Measurements from ENCODE around the gene LRRC56. TPM values are rescaled to one million over a fixed set of nuclear protein-coding genes. Genes with fewer than 3 reads are reported as not detected.
A peak's percentile ranks its signal among the peaks of the same experiment; 100 is the strongest.

Gene LRRC56
- total and polyA plus RNA-seq, 2 of the 13 experiments (the other 11 are each of a cell fraction or from before 2014, with no cell fraction given), result 0.11 to 0.29 TPM

DNA sequence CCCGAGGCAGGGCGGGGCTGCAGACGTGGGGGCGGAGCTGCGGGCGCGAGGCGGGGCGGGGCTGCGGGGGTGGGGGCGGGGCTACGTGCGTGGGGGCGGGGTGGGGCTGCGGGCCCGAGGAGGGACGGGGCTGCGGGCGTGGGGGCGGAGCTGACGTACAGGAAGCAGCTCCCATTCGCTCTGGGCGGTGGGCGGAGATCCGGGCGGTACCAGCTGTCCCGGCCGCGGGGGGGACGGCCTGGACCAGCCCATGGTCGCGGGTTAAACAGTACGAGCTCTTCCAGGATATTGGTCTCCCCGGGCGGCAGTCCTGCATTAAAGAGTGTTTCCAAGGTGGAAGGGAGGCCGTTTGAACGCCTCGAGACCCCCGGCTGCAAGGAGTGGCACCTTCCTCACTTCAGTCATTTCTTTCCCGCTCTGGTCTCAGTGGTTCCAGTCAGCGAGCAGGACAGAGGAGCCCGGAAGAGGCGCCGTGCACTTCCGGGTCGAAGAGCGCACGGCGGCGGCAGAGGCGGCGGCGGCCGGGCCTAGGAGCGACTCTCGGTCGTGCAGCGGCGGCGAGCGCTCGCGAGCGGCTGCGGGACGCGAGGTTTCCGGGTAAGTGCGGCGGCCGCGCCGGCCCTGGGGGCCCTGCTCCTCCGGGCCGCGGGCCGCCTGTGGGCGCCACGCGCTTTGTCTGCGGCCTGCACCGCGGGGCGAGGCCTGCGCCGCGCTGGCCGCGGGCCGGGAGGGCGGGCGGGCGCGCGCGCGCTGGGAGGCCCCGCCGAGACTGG, 38.9 kb downstream of the LRRC56 start, which contains the start of gene PHRF1 (continued):
- TF ChIP-seq, protein P1, sequence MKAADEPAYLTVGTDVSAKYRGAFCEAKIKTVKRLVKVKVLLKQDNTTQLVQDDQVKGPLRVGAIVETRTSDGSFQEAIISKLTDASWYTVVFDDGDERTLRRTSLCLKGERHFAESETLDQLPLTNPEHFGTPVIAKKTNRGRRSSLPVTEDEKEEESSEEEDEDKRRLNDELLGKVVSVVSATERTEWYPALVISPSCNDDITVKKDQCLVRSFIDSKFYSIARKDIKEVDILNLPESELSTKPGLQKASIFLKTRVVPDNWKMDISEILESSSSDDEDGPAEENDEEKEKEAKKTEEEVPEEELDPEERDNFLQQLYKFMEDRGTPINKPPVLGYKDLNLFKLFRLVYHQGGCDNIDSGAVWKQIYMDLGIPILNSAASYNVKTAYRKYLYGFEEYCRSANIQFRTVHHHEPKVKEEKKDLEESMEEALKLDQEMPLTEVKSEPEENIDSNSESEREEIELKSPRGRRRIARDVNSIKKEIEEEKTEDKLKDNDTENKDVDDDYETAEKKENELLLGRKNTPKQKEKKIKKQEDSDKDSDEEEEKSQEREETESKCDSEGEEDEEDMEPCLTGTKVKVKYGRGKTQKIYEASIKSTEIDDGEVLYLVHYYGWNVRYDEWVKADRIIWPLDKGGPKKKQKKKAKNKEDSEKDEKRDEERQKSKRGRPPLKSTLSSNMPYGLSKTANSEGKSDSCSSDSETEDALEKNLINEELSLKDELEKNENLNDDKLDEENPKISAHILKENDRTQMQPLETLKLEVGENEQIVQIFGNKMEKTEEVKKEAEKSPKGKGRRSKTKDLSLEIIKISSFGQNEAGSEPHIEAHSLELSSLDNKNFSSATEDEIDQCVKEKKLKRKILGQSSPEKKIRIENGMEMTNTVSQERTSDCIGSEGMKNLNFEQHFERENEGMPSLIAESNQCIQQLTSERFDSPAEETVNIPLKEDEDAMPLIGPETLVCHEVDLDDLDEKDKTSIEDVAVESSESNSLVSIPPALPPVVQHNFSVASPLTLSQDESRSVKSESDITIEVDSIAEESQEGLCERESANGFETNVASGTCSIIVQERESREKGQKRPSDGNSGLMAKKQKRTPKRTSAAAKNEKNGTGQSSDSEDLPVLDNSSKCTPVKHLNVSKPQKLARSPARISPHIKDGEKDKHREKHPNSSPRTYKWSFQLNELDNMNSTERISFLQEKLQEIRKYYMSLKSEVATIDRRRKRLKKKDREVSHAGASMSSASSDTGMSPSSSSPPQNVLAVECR (CRISPR knock-in tag; IDR thresholded peaks at IDR 0.05; ENCODE audit: borderline replicate concordance), result no peak
- TF ChIP-seq IRX3 (CRISPR knock-in tag; IDR thresholded peaks at IDR 0.05; ENCODE audit: borderline replicate concordance, low read depth) (peak; percentile 50; the same call in 1 of the 2 replicates), FIP1L1 (IDR thresholded peaks at IDR 0.05; ENCODE audit: borderline replicate concordance, insufficient read depth, low read depth, low read length) (no peak), SNAPC2 (CRISPR knock-in tag; IDR thresholded peaks at IDR 0.05) (no peak), PHF5A (CRISPR knock-in tag; IDR thresholded peaks at IDR 0.05; ENCODE audit: low read depth, unreplicated experiment) (no peak), NFE2L2 (IDR thresholded peaks at IDR 0.05; ENCODE audit: low read length) (no peak), KDM4B (CRISPR knock-in tag; IDR thresholded peaks at IDR 0.05) (no peak), ZNF615 (CRISPR knock-in tag; IDR thresholded peaks at IDR 0.05; ENCODE audit: borderline replicate concordance) (no peak), KLF6 (CRISPR knock-in tag; IDR thresholded peaks at IDR 0.05) (peak; percentile 64; the same call in 1 of the 2 replicates), TOPORS (CRISPR knock-in tag; IDR thresholded peaks at IDR 0.05) (no peak), SOX5 (CRISPR knock-in tag; IDR thresholded peaks at IDR 0.05; ENCODE audit: borderline replicate concordance) (peak; percentile 16; the same call in 1 of the 2 replicates)
- TF ChIP-seq, protein P2, sequence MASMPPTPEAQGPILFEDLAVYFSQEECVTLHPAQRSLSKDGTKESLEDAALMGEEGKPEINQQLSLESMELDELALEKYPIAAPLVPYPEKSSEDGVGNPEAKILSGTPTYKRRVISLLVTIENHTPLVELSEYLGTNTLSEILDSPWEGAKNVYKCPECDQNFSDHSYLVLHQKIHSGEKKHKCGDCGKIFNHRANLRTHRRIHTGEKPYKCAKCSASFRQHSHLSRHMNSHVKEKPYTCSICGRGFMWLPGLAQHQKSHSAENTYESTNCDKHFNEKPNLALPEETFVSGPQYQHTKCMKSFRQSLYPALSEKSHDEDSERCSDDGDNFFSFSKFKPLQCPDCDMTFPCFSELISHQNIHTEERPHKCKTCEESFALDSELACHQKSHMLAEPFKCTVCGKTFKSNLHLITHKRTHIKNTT (CRISPR knock-in tag; IDR thresholded peaks at IDR 0.05), result no peak
- TF ChIP-seq, protein P3, sequence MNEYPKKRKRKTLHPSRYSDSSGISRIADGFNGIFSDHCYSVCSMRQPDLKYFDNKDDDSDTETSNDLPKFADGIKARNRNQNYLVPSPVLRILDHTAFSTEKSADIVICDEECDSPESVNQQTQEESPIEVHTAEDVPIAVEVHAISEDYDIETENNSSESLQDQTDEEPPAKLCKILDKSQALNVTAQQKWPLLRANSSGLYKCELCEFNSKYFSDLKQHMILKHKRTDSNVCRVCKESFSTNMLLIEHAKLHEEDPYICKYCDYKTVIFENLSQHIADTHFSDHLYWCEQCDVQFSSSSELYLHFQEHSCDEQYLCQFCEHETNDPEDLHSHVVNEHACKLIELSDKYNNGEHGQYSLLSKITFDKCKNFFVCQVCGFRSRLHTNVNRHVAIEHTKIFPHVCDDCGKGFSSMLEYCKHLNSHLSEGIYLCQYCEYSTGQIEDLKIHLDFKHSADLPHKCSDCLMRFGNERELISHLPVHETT (CRISPR knock-in tag; conservative IDR thresholded peaks at IDR 0.05), result peak; percentile 75; the same call in 1 of the 2 replicates
- TF ChIP-seq, protein P4, sequence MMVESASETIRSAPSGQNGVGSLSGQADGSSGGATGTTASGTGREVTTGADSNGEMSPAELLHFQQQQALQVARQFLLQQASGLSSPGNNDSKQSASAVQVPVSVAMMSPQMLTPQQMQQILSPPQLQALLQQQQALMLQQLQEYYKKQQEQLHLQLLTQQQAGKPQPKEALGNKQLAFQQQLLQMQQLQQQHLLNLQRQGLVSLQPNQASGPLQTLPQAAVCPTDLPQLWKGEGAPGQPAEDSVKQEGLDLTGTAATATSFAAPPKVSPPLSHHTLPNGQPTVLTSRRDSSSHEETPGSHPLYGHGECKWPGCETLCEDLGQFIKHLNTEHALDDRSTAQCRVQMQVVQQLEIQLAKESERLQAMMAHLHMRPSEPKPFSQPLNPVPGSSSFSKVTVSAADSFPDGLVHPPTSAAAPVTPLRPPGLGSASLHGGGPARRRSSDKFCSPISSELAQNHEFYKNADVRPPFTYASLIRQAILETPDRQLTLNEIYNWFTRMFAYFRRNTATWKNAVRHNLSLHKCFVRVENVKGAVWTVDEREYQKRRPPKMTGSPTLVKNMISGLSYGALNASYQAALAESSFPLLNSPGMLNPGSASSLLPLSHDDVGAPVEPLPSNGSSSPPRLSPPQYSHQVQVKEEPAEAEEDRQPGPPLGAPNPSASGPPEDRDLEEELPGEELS (CRISPR knock-in tag; IDR thresholded peaks at IDR 0.05), result 0 out of 2 replicates have a peak, but pooled peaks have one; percentile 11
- TF ChIP-seq, protein P5, sequence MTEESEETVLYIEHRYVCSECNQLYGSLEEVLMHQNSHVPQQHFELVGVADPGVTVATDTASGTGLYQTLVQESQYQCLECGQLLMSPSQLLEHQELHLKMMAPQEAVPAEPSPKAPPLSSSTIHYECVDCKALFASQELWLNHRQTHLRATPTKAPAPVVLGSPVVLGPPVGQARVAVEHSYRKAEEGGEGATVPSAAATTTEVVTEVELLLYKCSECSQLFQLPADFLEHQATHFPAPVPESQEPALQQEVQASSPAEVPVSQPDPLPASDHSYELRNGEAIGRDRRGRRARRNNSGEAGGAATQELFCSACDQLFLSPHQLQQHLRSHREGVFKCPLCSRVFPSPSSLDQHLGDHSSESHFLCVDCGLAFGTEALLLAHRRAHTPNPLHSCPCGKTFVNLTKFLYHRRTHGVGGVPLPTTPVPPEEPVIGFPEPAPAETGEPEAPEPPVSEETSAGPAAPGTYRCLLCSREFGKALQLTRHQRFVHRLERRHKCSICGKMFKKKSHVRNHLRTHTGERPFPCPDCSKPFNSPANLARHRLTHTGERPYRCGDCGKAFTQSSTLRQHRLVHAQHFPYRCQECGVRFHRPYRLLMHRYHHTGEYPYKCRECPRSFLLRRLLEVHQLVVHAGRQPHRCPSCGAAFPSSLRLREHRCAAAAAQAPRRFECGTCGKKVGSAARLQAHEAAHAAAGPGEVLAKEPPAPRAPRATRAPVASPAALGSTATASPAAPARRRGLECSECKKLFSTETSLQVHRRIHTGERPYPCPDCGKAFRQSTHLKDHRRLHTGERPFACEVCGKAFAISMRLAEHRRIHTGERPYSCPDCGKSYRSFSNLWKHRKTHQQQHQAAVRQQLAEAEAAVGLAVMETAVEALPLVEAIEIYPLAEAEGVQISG (CRISPR knock-in tag; IDR thresholded peaks at IDR 0.05), result peak; percentile 96
- TF ChIP-seq, protein P6, sequence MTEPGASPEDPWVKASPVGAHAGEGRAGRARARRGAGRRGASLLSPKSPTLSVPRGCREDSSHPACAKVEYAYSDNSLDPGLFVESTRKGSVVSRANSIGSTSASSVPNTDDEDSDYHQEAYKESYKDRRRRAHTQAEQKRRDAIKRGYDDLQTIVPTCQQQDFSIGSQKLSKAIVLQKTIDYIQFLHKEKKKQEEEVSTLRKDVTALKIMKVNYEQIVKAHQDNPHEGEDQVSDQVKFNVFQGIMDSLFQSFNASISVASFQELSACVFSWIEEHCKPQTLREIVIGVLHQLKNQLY (CRISPR knock-in tag; IDR thresholded peaks at IDR 0.05), result no peak
